Heart right ventricle (tissue), 16 donors: ENCODE results near the gene ACSF3. TPM values are rescaled to one million over a fixed set of nuclear protein-coding genes. Genes with fewer than 3 reads are reported as not detected.

Experiments
- ATAC-seq, 8 donors: fragments of 200-7000 bp; cut with Tn5 transposase; one replicate each; pipeline ENCODE4 v1.9.1; 2020; ENCODE audit warnings: mild to moderate bottlenecking in 8 of 8, moderate library complexity in 8 of 8, moderate number of reproducible peaks in 1 of 8
- DNase-seq, 2 donors: peaks; one replicate each; pipeline ENCODE4 v3.0.0-alpha.2; 2020
- H3K27ac ChIP-seq, 10 donors: fragments of 200-600 bp; sonication (generic) in 2 of 10; one replicate each; pipeline versions ENCODE4 v1.5.0 to v1.8.0; 2020 to 2022; ENCODE audit warnings: mild to moderate bottlenecking in 3 of 10
- H3K27me3 ChIP-seq, 7 donors: fragments of 200-600 bp; one replicate each; pipeline ENCODE4 v1.8.0; 2021 to 2022; ENCODE audit warnings: mild to moderate bottlenecking in 2 of 7
- H3K36me3 ChIP-seq, 9 donors: fragments of 200-600 bp; sonication (generic) in 1 of 9; one replicate each; pipeline versions ENCODE4 v1.5.0 to v1.8.0; 2020 to 2022; ENCODE audit warnings: mild to moderate bottlenecking in 2 of 9
- H3K4me1 ChIP-seq, 9 donors: fragments of 200-600 bp; sonication (generic) in 1 of 9; one replicate each; pipeline versions ENCODE4 v1.5.0 to v1.8.0; 2020 to 2022; ENCODE audit warnings: mild to moderate bottlenecking in 4 of 9
- H3K4me3 ChIP-seq, 10 donors: fragments of 200-600 bp; sonication (generic) in 2 of 10; one replicate each; pipeline versions ENCODE4 v1.5.0 to v1.8.0; 2020 to 2022; ENCODE audit warnings: mild to moderate bottlenecking in 7 of 10, moderate library complexity in 2 of 10
- H3K9me3 ChIP-seq, 11 donors: fragments of 200-600 bp in 10 of 11; sonication (generic) in 2 of 11; one replicate each; pipeline versions ENCODE4 v1.5.0 to v1.8.0; 2013 to 2022; ENCODE audit warnings: mild to moderate bottlenecking in 2 of 11, control low read depth in 1 of 11, moderate library complexity in 1 of 11
- WGBS, 2 donors: extraction: QIAGEN DNeasy Blood & Tissue Kit; methylation state at CpG; one replicate each; pipeline ENCODE4 v1.1.7; 2013; ENCODE audit warnings: inconsistent platforms in 1 of 2; 5-methylcytosine and 5-hydroxymethylcytosine counted together
- intact Hi-C, 10 donors: fragments of 100-400 bp; cut with DNase I; formaldehyde crosslinking; loops; one replicate each; pipeline versions ENCODE4 v1.11.1 to v1.14.2; 2022
- polyA plus RNA-seq, 2 donors: library from polyadenylated mRNA; stranded (reverse); fragments of 200-250 nt; gene quantifications; one replicate each; pipeline ENCODE4 v1.2.3, GENCODE V29; 2013
- total RNA-seq, 10 donors: library from RNA; stranded (reverse); fragmentation: NEBNext Ultra II Directional in 3 of 10; extraction: Animal tissue kit (Norgen Biotek cat#: 25700) in 3 of 10; gene quantifications; one replicate each; pipeline versions ENCODE4 v1.2.1 to v1.2.4, GENCODE V29; 2021 to 2023
- TF ChIP-seq, protein P1 (sequence below), 9 donors: fragments of 200-600 bp; sonication (generic) in 2 of 9; IDR thresholded peaks; one replicate each; pipeline versions ENCODE4 v1.5.0 to v1.8.0; 2021 to 2022; ENCODE audit warnings: antibody characterized with exemption in 9 of 9, mild to moderate bottlenecking in 5 of 9, moderate library complexity in 1 of 9
- donor health status: Arrhythmogenic right ventricular cardiomyopathy.
- donor health status: ischemic (EF 13 %, LVEDD 7.1; RV severe dilation, severe dysfunction).
- donor health status: healthy with polysubstance abuse.
- donor health status: DM: no; HTN: yes; CAD: no.
- donor health status: DM: no; HTN: no; CAD: no.
- donor health status: ischemic (EF 25% LVEDD 6.9; RV normal size, moderate dysfunction).
- donor health status: ischemic (EF 25% LVEDD 5.7; RV mildly dilated, moderate dysfunction).
- donor health status: healthy.
- donor health status: DM: yes; HTN: yes; CAD: no.
- donor health status: Ischemic cardiomyopathy.
- donor health status: ischemic (EF 35%, LVEDD 5.7; RV mildly dilated, moderate dysfunction).
- donor health status: nonischemic (EF 11% LVEDD 7.7; RV severe dilation, severe dysfunction).
- donor health status: DM: yes; HTN: yes; CAD: no.
- donor health status: PGD.
- donor health status: ischemic (EF 29% LVEDD 5.4; RV normal size, mild dysfunction).
- donor health status: nonischemic (EF 23%, LVEDD 6.1; RV moderate dilation, normal function).

Gene ACSF3
- total and polyA plus RNA-seq, 12 donors = 11.0 to 36.9 (median 17.8) TPM

DNA sequence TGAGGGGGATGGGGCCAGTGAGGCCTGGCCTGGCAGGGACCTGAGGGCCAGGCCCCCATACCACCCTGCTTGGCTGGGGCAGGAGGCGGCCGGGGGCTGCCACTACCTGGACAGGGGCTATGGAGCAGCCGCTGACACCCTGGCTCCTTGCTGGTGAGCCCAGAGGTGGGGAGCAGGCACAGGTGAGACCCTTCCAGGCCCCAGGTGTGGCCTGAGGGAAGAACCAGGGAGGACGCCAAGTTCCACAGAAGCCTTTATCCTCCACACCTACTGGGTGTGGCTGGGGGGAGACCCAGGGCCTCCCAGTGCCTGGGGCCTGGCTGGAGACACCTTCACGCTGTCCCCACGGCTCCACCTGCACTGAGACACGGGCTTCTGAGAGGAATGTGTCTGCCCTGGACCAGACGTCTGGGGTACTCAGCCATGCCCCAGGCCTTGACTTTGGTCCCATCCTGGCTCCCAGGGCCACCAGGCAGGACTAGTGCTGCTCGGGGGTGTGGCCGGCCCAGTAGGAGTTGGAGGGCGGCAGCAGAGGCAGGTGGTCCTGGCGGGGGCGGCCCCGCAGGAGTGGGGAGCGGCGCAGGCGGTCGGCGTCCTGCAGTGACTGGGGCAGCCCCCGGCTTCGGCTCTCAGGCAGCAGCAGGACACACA, 102.0 kb downstream of the ACSF3 start:
- Histone ChIP-seq H3K36me3 (no peaks in the 10 kb centered on the region), H3K9me3 (no peaks in the 10 kb centered on the region), H3K4me3 (no peak overlapping the region), H3K4me1 (peaks cover 0 to 20% (median 9%) of the 10 kb centered on the region in 9 donors), H3K27ac (no peak overlapping the region), H3K27me3 (peaks cover 27 to 55% (median 31%) of the 10 kb centered on the region in 7 donors)
- DNase-seq = no peak
- ATAC-seq = no peak
- intact Hi-C loops = no loop called here
- WGBS, 2 donors = 81 to 82% methylated on average over 21 of the region's 21 CpGs
- TF ChIP-seq, protein P1, sequence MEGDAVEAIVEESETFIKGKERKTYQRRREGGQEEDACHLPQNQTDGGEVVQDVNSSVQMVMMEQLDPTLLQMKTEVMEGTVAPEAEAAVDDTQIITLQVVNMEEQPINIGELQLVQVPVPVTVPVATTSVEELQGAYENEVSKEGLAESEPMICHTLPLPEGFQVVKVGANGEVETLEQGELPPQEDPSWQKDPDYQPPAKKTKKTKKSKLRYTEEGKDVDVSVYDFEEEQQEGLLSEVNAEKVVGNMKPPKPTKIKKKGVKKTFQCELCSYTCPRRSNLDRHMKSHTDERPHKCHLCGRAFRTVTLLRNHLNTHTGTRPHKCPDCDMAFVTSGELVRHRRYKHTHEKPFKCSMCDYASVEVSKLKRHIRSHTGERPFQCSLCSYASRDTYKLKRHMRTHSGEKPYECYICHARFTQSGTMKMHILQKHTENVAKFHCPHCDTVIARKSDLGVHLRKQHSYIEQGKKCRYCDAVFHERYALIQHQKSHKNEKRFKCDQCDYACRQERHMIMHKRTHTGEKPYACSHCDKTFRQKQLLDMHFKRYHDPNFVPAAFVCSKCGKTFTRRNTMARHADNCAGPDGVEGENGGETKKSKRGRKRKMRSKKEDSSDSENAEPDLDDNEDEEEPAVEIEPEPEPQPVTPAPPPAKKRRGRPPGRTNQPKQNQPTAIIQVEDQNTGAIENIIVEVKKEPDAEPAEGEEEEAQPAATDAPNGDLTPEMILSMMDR (IDR thresholded peaks at IDR 0.05) = no peak

DNA sequence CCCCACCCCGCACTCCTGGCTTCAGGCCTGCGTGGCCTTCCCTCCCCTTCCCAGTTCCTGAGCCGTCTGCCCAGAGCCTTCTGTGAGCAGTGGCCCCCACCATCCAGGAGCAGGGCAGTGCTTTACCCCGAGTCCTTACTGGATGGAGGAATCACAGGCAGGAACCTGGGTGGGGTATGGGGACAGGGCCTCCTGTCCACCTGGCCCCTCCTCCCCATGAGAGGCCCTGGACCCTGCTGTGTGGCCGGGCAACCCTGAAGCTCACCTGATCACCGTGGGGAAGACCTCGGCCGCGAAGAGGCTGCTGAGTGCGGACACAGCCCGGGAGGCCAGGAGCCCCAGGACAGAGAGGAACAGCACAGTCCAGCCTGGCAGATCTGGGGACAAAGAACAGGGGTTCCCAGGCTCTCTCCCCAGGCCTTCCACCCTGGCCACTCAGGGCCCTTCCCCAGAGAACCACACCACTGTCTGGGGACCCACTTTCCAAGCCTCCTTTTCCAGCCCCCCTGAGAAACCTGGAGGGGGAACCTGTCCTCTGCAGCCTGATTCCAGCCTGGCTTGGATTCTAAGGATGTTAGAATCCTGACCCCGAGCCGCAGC, 103.5 kb downstream of the ACSF3 start:
- no peak for DNase-seq
- Histone ChIP-seq H3K4me1 (peaks cover 0 to 16% (median 7%) of the 10 kb centered on the region in 9 donors), H3K36me3 (no peaks in the 10 kb centered on the region), H3K27me3 (peaks cover 35 to 56% (median 44%) of the 10 kb centered on the region in 7 donors), H3K27ac (no peak overlapping the region), H3K9me3 (no peaks in the 10 kb centered on the region), H3K4me3 (no peak overlapping the region)
- no peak for ATAC-seq
- TF ChIP-seq, protein P1 (IDR thresholded peaks at IDR 0.05) = no peak
- 87 to 90% methylated on average over 10 to 13 of the region's 13 CpGs for WGBS, 2 donors
- intact Hi-C loops = no loop called here

DNA sequence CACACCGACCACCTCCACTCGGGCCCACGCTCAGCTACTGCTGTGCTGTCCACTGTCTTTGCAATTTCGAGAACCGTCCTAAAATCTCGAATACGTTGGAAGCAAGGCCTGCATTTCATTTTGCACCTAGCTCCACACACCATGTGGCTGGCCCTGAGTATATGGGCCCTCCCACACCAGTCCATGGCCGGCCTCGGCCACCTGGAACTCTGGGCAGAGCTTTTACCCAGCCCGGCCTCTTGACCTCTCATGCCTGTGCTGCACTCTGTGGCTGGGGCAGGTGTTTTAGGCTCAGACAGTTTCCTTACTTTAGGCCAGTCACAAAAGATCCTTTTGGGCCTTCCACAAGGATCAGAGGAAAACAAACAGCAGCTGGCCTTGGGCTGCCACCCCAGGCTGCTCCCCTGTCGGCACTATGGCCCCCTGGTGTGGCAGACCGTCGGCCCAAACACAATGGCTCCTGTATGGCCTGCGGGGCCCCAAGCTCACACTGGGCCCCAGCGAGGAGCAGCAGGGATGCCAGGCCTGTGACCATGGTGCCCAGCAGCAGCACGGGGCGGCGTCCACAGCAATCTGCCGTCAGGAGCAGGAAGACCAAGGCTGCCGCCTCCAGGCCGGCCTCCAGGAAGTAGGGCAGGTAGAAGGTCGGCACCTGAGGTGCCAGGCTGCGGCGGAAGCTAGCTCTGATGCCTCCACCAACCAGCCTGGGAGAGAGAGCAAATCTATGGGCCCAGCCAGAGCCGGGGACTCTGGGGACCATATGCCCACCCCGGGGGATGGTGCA, 104.2 kb downstream of the ACSF3 start:
- Histone ChIP-seq H3K4me1 (peaks cover 0 to 14% (median 5%) of the 10 kb centered on the region in 9 donors), H3K27me3 (peaks cover 36 to 61% (median 51%) of the 10 kb centered on the region in 7 donors), H3K36me3 (no peaks in the 10 kb centered on the region), H3K4me3 (no peak overlapping the region), H3K27ac (no peak overlapping the region), H3K9me3 (peaks cover 0 to 4% (median 0%) of the 10 kb centered on the region in 11 donors)
- ATAC-seq (no peak), DNase-seq (no peak)
- WGBS, 2 donors = 82 to 90% methylated on average over 26 of the region's 26 CpGs
- TF ChIP-seq, protein P1 (IDR thresholded peaks at IDR 0.05) = no peak
- intact Hi-C loops = no loop called here

DNA sequence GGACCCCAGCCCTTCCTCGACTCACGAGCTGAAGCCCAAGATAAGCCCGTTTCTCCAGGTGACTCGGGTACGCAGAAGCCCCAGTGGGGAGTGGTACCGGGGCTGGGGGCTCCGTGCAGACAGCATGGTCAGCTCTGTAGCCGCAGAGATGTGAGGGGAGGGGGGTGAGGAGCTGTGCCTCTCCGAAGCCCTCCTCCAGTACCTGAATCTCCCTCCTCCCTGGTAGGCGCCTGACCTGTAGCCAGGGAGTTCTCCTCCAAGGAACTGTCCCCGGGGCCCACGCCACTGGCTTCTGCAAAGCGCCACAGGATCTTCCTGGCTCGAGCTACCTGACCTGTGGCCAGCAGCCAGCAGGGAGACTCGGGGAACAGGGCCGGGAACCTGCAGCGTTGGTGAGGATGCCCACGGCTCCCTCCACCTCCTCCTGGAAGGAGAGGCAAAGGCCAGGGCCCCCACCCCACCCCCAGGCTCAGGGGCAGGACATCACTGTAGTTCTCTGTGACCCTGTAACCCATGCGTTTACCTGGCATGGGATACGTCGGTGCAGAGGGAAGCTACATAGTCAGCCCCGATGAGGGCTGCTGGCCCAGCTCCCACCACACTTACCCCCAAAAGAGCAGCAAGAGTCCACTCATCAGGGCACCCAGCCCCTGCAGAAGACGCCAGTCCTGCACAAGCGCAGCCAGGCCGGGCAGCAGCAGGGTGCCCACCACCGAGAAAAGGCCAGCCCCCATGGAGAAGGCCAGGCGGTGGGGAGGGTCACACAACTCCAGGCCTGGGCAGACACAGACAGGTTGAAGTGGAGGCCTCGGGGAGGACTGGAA, 105.0 kb downstream of the ACSF3 start:
- Histone ChIP-seq H3K27me3 (peaks cover 36 to 66% (median 58%) of the 10 kb centered on the region in 7 donors), H3K27ac (no peak overlapping the region), H3K9me3 (peaks cover 0 to 4% (median 0%) of the 10 kb centered on the region in 11 donors), H3K4me1 (peaks cover 0 to 14% (median 5%) of the 10 kb centered on the region in 9 donors), H3K4me3 (no peak overlapping the region), H3K36me3 (no peaks in the 10 kb centered on the region)
- intact Hi-C loops = no loop called here
- TF ChIP-seq, protein P1 (IDR thresholded peaks at IDR 0.05) = no peak
- WGBS, 2 donors = 82% methylated on average over 27 to 28 of the region's 28 CpGs
- no peak for ATAC-seq
- no peak for DNase-seq
